Left kidney (tissue), 2 donors: Measurements from ENCODE around the gene USP9X. TPM values are rescaled to one million over a fixed set of nuclear protein-coding genes. Genes with fewer than 3 reads are reported as not detected.
A peak's percentile ranks its signal among the peaks of the same experiment; 100 is the strongest.
"Not testable (repeated sequence)": the region's sequence is repeated elsewhere in the genome, so short reads cannot be mapped to it uniquely, and the experiment has no call there.

Source experiments
- DNase-seq: peaks from one replicate; pipeline ENCODE4 v3.0.0-alpha.2; 2013
- polyA plus RNA-seq: library from polyadenylated mRNA; unstranded; fragments of 120-200 nt; gene quantifications from one replicate; pipeline ENCODE4 v1.2.1, GENCODE V29; 2013; ENCODE audit not compliant: insufficient read length

The USP9X gene
- polyA plus RNA-seq, 1 donor, result 76.9 TPM

DNA sequence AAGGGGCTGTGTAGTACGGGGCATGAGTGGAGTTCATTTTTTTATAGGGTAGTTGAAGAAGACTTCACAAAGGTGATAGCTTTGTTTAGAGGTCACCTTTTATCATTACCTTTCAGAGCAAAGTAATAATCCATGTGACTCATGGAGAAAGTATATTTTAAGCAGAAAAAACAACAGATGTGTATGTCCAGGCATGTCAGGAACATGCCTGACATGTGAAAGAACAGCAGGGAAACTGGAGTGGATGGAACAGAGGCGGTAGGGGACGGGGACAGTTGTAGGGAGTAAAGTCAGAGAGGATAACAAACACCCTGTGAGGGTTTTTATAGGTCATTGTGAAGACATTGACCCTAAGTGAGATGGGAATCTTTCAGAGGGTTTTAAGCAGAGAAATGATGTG lies 107.6 kb downstream of the USP9X start:
- DNase-seq, result no peak

DNA sequence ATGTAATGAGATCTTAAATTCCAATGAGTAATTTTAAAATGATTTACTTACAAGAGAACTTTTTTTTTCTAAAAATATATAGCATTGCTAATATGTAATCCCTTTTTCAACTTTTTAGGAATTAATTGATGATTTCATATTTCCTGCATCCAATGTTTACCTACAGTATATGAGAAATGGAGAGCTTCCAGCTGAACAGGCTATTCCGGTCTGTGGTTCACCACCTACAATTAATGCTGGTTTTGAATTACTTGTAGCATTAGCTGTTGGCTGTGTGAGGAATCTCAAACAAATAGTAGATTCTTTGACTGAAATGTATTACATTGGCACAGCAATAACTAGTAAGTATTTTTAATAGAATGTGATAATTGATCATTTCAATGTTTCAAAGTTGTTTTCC lies 113.2 kb downstream of the USP9X start:
- no peak for DNase-seq

DNA sequence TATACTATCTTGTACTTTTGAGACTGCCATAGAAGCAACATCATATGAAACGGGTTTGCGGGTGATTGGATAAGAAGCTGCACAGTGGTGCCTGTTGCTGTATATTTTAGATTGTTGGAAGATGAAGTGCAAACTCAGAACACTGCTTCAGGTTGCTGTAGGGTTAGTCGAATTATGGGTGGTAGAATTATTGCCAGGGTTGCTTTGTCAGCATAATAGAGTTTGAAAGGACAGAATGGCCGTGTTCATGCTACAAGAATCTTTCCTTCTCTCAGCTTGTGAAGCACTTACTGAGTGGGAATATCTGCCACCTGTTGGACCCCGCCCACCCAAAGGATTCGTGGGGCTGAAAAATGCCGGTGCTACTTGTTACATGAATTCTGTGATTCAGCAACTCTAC lies 115.5 kb downstream of the USP9X start:
- no peak for DNase-seq

DNA sequence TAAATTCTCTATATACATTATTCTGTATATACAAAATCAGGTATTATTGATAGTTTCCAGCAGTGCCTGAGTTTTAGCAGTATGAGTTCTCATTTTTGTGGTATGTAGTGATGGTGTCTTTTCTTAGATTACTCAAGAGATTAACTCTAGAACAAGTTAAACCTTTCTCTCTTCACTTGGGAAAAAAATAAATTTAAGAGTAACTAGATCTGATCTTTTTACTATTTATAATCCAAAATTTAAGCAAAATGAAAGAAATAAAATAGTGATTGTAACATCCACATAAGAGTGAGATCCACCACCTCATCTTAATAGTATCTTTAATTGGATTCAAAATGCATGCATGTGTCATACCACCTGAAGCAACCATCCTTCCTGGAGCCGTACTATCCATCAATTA lies 124.6 kb downstream of the USP9X start:
- DNase-seq, result no peak

DNA sequence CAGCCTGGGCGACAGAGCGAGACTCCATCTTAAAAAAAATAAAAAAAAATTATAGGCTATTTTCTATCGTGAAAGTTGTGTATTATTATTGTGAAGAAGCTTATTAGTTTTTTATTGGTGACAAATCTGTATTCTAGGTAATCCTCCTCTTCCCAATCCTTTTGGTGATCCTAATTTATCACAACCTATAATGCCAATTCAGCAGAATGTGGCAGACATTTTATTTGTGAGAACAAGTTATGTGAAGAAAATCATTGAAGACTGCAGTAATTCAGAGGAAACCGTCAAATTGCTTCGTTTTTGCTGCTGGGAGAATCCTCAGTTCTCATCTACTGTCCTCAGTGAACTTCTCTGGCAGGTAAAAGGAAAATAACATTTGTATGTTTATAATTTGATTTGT lies 139.4 kb downstream of the USP9X start:
- DNase-seq, result no peak

DNA sequence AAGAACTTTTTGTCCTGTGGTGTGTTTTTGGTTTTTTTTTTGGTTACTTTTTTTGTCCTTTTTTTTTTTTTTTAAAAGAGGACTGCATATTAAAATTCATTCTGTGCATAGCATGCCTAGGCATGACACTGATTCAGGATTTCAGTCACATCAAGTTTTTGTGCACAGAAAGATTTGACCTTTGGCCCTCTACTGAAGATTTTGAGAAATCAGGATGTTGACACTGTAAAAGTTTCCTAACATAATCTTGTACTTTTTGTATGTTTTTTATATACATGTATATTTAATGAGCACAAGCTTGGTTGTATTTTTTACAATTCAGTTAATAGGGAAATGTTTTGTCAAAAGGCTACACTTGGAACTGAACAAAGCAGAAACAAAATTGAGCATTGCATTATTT lies 148.7 kb downstream of the USP9X start:
- no peak for DNase-seq

DNA sequence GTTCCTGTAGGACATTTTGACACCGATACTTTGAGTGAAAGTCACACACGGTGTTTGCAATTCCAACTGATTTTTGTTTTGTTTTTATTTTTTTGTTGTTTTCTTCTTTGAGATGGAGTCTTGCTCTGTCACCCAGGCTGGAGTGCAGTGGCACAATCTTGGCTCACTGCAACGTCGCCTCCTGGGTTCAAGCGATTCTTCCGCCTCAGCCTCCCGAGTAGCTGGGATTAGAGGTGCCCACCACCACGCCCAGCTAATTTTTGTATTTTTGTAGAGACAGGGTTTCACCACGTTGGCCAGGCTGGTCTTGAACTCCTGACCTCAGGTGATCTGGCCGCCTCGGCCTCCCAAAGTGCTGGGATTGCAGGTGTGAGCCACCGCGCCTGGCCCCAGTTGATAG lies 149.2 kb downstream of the USP9X start:
- not testable (repeated sequence) for DNase-seq

DNA sequence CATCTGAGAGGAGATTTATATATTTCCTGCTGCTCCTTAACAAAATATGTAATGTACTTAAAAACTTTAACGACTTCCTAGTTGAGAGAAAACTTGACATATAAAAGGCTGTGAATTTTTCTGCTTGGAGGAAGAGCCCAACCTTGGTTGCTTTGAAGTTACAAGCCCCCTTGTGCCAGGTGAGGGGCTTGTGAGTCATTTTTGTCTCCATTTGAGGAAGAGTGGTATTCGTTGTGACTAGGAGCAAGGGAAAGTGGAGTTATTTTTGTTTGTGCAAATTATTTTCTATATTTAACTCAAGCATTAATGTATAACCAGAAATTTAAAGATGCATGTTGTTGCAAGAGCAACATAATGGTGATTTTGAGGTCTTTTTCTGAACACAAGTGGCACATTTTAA lies 149.7 kb downstream of the USP9X start:
- no peak for DNase-seq

DNA sequence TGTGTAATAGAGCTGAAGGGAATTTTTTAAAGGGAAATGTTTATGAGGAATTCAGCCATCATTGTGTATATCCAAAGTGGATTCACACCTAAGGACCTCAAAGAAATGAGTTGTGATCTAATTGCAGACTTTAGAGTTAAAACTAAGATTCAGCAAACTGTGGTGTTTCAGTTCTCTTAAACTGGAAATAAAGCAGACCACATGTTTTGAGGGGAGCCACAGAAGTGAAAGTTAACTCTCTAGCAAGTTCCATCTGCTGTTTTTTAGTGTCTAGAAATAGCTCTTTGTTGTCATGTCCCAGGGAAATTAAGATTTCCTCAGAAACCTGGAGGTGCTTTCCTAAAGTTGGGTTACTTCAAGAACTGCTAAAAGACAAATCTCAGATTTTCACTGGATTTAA lies 151.4 kb downstream of the USP9X start:
- DNase-seq, result no peak

DNA sequence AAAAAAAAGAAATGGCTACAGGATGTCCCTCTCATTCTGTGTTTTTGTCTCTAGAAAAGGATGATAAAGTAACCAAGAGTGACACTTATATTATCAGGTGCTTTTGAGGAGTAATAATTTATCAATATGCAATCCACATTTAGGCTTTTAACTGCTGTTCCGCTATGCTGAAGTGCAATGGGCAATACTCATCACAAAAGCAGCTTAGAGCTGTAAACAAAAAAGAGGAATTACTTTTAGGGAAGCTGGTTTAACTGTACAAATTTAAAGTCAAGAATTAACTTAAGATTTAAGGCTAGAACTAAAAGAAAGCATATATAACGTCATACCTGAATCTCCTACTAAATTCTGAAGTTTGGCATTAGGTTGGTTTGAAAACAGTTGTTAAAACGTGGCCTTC lies 155.3 kb downstream of the USP9X start:
- no peak for DNase-seq

DNA sequence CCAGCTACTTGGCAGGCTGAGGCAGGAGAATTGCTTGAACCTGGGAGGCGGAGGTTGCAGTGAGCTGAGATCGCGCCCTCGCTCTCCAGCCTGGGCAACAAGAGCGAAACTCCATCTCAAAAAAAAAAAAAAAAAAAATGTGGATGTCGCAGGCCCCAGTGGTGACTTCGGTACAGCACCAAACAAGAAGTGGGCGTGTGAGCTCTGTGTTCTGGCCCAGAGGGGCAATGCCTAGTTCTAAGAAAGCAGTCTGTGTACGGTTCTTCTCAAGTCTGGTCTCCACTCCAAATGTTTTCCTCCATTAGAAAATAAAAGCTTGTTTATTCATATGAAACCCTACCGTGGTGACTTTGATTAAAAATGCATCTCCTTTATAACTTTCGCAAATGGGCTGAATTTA lies 156.7 kb downstream of the USP9X start:
- no peak for DNase-seq

DNA sequence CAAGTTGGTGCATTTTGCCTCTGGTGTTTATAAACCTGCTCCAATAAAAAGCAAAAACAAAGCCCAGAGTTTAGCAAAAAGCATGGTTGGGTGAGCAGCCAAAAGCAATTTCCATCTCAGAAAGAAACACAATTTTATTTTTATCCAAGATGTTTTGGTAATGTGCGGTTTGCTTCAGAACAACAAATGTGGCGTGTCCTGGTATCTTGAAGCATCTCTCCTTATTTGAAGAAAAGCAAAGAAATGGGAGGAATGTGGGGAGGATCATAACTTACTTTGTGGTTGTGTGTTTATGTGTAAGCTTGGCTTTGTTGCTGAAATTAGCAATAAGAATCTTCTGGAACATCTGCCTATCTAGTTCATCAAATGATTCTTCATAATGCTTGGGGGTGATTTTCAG lies 160.4 kb downstream of the USP9X start:
- no peak for DNase-seq

DNA sequence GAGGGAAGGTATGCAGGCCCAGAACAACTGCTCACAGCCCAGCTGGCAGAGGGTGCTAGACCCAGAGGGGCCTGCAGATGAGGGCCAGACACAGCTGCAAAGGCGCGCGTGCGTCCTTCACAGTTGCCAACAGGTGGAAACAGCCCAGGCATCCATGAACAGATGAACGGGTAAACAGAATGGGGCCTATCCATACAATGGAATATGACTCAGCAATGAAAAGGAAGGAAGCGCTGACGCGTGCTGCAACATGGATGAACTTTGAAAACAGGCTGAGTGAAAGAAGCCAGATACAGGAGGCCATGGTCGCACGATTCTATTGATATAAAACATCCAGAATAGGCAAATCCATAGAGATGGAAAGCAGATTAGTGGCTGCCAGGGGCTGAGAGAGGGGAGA lies 165.6 kb downstream of the USP9X start:
- DNase-seq, result no peak

DNA sequence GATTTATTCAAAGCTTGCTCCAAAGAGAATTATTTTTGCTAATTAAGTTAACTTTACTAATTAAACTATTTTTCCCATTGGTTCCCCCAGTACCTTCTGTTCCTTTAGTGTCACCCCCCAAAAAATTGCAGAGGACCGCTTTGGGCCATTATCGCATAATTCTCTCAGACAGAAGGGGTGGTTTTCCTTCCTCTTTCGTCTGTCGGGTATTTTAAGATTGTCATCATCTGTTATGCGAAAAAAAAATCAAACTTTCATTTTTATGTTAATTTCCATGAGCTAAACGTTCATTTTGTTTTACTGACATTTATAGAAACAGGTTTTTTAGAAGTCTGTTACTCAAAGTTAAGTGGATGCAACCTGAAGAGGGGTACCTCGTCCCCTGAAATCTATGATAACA lies 172.6 kb downstream of the USP9X start:
- no peak for DNase-seq

DNA sequence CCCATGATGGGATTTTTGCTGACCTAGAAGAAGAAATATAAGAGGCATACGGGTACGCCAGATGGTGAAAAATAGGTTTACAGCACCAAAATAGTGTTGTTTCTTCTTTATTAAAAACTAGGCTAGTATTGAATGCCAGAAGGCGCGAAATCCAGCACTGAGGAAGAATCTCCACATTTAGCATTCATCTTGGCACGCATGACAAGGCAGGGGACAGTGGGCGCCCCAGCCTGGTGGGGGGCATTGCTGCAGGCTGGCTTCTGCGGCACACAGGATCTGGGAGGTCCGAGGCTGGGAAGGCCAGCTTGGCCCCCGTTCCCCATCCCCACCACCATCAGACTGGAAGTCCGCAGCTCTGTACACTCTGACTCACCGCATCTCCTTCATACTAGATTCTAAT lies 173.0 kb downstream of the USP9X start:
- no peak for DNase-seq

DNA sequence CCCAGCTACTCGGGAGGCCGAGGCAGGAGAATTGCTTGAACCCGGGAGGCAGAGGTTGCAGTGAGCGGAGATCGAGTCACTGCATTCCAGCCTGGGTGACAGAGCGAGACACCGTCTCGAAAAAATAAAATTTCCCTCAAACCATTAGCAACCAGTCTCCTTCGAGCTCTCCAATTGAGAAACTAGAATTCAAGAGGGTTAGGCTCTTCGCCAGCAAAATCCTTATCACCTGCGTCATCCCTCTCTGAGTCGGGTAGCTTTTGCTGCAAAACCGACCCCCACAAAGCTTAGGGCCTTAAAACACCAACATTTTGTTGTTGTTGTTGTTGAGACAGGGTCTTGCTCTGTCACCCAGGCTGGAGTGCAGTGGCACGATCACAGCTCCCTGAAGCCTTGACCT lies 173.6 kb downstream of the USP9X start:
- no peak for DNase-seq

DNA sequence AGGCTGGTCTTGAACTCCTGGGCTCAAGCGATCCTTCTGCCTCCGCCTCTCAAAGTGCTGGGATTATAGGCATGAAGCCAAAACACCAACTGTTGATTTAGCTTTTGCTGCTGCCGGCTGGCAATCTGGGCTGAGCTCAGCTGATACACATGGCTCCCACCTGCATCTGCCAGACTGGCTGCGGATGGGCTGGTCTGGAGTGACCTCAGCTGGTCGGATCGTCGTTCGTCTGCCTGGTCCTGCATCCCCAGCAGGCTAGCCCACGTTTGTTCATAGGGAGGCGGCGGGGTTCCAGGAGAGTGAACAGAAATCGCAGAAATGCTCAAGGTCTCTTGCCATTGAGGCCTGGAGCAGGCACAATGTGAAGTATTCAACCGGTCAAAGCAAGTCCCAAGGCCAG lies 174.3 kb downstream of the USP9X start:
- no peak for DNase-seq

DNA sequence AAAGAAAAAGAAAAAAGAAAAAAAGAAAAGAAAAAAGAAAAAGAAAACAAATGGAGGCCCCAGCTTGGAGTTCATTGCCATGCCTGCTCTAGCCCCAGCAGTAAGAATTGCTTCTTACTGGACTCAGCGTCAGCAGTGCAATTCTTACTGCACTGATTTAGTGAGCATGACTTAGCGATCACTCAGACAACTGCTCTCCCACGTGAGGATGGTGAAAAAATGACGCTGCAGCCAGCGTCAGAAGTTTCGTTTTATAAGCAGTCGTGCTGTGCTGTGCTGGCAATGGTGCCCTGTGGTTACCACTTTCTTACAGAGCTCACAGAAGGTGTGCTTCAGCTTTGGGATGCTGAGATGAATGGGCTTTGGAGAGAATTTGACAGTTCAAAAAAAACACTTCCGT lies 180.4 kb downstream of the USP9X start:
- DNase-seq, result no peak

DNA sequence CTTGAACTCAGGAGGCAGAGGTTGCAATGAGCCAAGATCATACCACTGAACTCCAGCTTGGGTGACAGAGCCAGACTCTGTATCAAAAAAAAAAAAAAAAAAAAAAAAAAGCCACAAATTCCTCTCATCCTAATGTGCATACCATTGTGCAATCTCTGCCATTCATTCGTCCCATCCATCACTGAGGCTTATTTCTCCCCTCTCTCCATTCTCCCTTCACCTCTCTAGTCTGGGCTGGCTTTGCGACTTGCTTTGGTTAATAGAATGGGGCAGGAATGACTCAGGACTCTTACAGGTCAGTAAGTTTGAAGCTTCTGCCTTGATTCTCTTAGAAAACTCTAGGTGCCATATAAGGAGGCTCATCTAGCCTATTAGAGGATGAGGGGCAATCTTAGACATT lies 188.4 kb downstream of the USP9X start:
- no peak for DNase-seq

DNA sequence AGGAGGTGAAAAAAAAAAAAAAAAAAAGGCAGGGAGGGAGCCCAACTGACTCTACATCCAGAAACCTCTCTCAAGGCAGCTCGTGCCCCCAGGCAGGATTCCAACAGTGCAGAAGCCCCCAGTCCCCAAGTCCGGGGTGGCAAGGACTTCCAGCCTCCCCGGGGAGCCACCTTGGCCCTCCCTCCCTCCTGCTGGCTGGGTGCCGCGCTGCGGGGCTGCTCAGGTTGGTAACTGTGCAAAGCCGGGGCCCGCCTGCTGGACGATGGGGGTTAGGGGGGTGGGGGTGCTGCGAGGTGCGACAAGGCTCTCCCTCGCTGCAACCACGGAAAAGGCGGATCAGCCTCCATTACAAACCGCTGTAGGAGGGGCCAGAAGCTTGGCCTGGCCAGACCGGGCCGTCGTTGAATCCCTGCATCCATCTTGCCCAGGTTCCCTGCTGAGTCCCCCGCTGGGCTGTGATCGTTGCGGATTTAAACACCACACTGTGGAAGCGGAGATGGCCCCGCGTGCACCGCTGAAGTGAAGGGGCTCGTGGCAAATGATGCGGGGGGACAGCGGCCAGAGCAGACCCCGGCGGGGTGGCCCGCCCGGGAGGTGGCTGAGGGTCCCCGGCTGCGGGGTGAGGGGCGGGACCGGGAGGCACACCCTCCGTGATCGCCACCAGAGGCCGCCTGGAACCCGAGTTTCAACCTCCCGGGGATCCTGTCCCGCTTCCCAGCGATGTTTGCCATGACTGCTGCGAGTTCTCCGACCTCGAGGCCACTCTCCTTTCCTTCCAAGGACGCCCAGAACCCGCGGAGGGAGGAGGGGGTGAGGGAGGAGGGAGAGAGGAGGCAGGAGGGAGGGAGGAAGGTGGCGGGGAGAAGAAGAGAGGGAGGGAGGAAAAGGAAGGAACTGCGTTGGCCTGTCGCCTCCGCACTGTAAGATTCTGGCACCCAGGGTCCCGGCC lies 190.7 kb downstream of the USP9X start:
- DNase-seq, result peak; percentile 65

DNA sequence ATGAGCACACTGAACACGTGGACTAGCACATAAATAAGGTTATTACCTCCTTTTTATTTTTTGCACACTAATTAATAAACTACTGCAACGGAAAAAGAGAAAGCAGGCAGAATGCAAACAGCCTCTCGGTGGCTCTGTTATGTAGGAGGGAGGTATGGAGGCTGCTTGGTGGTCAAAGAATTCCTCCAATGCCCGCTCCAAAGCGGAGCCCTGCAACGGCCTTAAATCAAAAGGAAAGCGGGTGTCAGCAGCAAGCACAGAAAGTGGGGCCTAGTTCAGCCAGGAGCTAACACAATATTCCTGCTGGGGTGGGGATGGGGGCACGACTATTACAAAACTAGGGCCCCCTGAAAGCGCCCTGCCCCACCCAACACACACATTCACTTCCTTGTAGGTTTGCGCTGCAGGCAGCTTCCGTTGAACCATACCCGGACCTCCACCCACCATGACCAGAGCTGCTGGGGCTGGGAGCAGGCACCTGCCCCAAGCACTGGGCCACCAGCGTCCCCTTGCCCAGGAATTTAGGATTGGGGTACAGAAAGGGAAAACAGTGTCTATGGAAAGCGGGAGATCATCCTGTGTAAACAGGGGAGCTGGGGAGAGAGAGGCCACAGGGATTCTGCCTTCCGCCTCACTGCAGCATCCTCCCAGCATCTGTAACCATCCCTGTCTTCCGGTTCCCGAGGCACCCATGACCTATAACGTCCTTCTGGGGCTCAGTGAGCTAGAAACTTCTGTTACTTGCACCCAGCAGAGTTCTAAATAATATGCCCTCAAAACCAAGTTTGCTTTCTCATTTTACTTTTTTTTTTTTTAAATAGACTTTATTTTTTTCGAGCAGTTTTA lies 191.6 kb downstream of the USP9X start:
- DNase-seq, result no peak

DNA sequence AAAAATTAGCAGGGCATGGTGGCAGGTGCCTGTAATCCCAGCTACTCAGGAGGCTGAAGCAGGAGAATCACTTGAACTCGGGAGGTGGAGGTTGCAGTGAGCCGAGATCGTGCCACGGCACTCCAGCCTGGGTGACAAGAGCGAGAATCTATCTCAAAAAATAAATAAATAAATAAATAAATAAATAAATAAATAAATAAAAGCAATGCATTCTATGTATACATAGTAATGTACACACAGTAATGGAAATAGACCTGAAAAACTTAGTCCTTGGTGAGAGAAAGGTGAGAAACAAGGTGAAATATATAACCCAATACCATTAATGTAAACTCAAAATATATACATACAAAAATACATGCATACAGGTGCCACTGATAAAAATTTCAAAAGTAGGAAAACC lies 197.1 kb downstream of the USP9X start:
- not testable (repeated sequence) for DNase-seq

DNA sequence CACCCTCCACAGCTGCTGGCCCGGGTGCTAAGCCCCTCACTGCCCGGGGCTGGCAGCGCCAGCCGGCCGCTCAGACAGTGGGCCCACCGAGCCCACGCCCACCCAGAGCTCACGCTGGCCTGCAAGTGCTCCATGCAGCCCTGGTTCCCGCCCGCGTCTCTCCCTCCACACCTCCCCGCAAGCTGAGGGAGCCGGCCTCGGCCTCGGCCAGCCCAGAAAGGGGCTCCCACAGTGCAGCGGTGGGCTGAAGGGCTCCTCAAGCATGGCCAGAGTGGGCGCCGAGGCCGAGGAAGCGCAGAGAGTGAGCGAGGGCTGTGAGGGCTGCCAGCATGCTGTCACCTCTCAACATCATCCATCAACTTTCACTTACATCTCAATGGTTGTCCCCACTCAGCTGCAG lies 200.7 kb downstream of the USP9X start:
- not testable (repeated sequence) for DNase-seq
